AG09319 (cell line): ENCODE measurements around the gene TNFSF13B.

ENCODE experiments used
- DNase-seq: peaks from one replicate; pipeline ENCODE4 v3.0.0-alpha.2; 2010; ENCODE audit warnings: low read depth; ENCODE audit errors: extremely low read depth
- CTCF ChIP-seq: IDR thresholded peaks from 2 replicates; pipeline ENCODE4 v1.5.1; 2011; ENCODE audit warnings: low read depth, mild to moderate bottlenecking, inconsistent platforms, low read length, moderate library complexity

TNFSF13B gene

GRCh38 chr13:108349269-108349668, 79.8 kb downstream of the TNFSF13B start:
- TF ChIP-seq CTCF: no peak
- no peak for DNase-seq

- DNase-seq: no peak
- no peak for TF ChIP-seq CTCF
Observed at GRCh38 chr13:108350579-108350978, 81.1 kb downstream of the TNFSF13B start.

- DNase-seq: no peak
- TF ChIP-seq CTCF: no peak
Observed at GRCh38 chr13:108352599-108352998, 83.1 kb downstream of the TNFSF13B start.

GRCh38 chr13:108357228-108357627, 87.7 kb downstream of the TNFSF13B start:
- no peak for DNase-seq
- TF ChIP-seq CTCF: no peak
